Cortex of kidney (tissue), 1 donor: Measurements from ENCODE around the gene VSNL1.
"Not testable (repeated sequence)": the region's sequence is repeated elsewhere in the genome, so short reads cannot be mapped to it uniquely, and the experiment has no call there.

Source experiments
- DNase-seq: peaks from one replicate; lab custom pipeline; 2025; lab: John Stamatoyannopoulos, UW

Gene VSNL1

DNA sequence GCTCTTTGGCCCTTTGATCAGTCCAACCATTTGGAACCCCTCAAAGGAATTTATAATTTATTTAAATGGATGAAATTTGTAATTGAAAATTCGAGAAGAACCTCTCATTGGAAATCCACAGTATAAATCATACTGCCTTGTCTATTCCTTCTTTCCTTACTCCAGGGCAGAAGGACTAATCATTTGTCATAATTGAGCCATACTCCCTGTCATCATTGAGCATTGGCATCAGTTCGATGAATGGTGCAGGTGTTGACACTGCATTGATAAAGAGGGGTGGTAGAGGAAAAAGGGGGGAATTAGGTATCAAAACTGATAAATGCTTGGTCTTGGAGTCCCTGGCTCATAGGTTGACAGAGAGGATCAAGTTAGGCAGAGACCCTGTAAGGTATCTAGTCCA is 2.0 kb downstream of the VSNL1 start:
- DNase-seq: no peak

GRCh38 chr2:17543131-17543660 is 2.7 kb downstream of the VSNL1 start:
- no peak for DNase-seq

DNA sequence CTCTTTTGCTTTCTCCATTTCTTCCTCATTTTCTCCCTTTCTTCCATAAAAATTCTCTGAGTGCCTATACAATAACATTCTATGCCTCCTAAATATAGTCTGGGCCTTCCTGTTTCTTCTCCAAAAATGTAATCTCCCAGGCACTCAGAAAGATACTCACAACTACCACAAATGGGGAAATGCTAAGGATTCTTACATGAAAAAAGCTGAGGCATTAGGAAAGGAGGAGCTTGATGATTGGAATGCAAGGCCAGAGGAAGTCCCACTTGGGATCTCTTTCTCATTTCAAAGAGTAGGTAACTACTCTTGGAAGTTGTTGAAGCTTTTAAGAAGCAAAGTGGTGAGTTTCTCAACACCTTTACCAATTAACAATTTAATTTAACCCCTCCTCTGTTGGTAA is 3.4 kb downstream of the VSNL1 start:
- no peak for DNase-seq

DNA sequence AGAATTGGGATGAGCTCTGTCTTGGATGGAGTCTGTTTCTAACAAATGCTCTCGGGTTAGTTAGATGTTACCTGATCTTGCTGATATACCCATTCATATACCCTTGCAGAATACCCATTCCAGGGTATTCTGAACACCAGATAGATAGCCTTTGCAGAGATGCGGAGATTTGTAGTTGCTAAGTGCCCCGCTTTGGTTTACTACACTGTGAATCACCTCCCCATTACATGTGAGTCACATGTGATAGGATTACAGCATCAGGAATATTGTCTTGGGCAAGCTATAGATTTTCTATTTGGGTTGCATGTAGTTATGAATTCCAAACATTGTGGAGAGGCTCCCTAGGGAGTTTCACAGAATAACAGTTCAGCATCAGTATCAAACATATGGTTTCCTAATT is 3.8 kb downstream of the VSNL1 start:
- DNase-seq: no peak

DNA sequence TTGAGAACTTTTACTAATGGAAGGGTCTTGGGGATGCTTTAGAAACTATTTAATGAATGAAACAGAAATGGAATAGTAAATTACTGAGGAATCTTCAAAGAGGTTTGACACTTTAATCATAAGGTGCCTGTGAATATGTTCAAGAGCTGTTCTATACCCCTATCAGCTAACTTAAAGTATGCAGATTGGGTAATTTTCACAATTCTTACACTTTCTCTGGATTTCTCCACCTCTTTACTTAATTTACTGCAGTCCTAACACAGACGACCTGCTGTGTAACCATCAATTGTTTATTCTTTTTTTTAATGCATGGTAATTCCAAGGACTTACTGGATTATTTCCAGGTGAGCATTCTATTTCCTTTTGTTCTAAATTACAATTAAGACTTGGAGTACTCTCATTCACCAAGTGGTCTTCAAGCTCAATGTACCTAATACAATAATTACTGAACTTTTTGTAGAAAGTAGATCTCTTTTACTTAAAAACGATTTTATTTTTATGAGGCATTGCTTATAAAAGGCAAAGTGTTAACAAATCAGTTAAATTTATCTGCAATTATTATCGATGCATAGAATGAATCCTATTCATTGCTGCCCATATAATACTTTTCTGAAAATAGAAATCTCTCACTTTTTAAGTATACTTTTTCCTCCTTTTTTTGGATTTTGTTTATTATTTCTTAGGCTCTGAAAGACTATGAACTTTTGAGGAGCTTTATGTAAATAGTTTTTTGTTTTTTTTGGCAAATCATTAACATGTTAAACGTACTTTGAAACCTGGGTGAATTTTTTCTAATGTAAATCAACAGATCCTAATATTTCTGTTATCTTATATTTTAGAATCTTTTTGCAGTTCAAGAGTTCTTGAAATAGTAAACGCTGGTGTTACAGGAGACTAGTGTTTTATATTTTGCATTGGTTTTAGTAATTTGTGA is 5.5 kb downstream of the VSNL1 start:
- no peak for DNase-seq

DNA sequence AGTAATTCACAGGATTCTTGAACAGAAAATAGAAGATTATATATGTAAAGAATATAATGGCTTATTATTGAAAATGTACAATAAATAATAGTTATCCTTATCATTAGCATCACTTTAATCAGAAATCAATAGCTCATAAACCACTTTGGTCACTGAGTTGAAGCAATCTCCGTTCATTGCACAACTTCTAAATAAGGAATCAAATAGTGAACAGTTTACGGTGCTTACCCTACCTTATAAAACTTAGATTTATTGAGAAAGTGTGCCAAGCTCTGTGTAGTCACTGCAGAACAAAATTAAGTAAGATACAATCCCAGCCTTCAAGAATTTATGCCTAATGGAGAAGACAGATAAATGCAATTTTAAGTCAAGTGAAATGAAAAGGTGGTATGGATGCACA is 6.7 kb downstream of the VSNL1 start:
- DNase-seq: no peak

GRCh38 chr2:17547737-17548136 is 7.2 kb downstream of the VSNL1 start:
- no peak for DNase-seq

- no peak for DNase-seq
Observed at GRCh38 chr2:17550907-17551306, 10.4 kb downstream of the VSNL1 start.

DNA sequence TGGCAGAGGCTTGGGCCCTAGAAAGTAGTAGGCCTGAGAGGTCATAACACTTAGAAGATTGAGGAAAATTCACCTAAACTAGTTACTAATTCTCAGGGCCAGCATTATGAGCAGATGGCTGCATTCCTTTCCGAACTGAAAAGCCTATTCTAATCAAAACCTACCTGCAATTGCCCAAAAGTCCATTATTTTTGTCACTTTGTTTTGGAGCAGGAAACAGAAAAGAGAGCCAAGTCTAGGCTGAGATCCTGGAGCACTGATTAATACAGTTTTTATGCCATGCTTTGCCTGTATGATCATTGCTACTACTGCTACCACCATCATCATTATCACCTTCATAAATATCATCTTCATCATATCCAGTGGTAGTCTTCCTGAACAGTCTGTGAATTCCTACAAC is 14.7 kb downstream of the VSNL1 start:
- DNase-seq: no peak

DNA sequence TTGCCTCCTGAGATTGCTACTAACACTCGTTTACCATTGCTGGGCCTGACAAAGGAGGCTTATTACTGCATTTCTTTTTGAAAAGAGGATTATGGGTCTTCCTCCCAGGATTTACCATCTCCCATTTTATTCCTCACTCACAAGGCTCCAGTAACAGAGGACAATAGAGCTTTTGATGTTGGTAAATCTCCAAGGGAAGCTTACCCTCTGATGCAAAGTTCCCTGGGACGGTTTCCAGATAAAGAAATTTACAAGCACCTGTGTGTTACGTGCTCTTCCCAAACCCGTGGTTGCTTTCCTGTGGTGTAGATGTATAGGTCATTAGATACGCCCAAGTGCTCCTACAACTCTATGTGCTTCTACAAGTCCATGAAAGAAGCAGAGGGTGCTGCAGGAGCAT is 17.1 kb downstream of the VSNL1 start:
- no peak for DNase-seq

- DNase-seq: no peak
Observed at GRCh38 chr2:17558053-17558452, 17.6 kb downstream of the VSNL1 start.

- no peak for DNase-seq
Observed at GRCh38 chr2:17558878-17559277, 18.4 kb downstream of the VSNL1 start.

DNA sequence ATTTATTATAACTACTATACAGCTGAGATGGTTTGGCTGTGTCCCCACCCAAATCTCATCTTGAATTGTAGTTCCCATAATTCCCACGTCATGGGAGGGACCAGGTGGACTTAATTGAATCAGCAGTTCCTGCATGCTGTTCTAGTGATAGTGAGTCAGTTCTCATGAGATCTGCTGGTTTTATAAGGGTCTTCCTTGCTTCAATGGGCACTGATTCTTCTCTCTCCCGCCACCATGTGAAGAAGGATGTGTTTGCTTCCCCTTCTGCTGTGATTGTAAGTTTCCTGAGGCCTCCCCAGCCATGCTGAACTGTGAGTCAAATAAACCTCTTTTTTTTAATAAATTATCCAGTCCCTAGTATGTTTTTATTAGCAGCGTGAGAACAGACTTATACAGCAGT is 25.2 kb downstream of the VSNL1 start:
- not testable (repeated sequence) for DNase-seq

DNA sequence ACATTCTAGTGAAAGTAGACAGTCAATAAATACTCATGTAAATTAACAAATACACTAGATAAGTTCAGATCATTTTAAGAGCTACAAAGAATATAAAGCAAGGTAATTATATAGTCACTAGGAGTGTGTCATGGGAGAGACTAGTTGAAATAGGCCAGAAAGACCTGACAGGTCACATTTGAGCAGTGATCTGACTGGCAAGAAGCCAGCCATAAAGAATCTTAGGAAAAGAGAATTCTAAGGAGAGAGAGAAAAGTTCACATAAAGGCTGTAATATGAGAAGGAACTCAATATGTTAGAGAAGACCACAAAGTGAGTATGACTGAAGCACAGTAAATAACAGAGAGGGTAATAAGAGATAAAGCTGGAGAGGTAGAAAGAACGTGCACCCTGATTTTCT is 31.2 kb downstream of the VSNL1 start:
- no peak for DNase-seq

- no peak for DNase-seq
Observed at GRCh38 chr2:17573085-17573803, 32.7 kb downstream of the VSNL1 start.

- DNase-seq: no peak
Observed at GRCh38 chr2:17573804-17574175, 33.3 kb downstream of the VSNL1 start.

DNA sequence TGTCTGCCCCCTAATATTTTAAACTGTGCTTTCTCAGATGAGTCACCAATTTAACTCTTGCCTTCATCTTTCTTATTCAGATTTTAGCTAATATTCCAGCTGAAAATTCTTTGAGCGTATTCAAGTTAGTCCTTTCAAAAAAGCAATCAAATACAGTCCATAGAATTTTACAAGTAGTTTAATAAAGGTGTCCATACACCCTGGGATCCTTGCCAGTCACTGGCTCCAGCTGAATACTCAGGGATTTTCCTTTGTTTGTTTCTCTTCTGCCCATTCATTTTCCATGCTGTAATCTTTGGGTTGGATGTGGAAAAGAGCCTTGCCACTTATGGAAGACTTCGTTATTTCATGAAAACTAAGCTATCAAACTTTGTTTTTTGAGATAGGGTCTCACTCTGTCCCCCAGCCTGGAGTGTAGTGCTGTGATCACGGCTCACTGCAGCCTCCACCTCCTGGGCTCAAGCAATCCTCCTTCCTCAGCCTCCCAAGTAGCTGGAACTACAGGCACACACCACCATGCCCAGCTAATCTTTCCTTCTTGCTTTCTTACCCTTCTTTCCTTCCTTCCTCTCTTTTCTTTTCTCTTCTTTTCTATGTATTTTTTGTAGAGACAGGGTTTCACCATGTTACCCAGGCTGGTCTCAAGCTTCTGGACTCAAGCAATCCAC is 34.0 kb downstream of the VSNL1 start:
- no peak for DNase-seq

GRCh38 chr2:17576802-17577201 is 36.3 kb downstream of the VSNL1 start:
- DNase-seq: no peak

- no peak for DNase-seq
Observed at GRCh38 chr2:17578466-17578928, 38.0 kb downstream of the VSNL1 start.

- DNase-seq: no peak
Observed at GRCh38 chr2:17579605-17580318, 39.3 kb downstream of the VSNL1 start.

GRCh38 chr2:17580319-17580715 is 39.8 kb downstream of the VSNL1 start:
- no peak for DNase-seq

GRCh38 chr2:17581831-17582230 is 41.3 kb downstream of the VSNL1 start:
- DNase-seq: no peak
